Type B pancreatic cell (in vitro differentiated cells): Measurements from ENCODE around the gene CCDC127. TPM values are rescaled to one million over a fixed set of nuclear protein-coding genes. Genes with fewer than 3 reads are reported as not detected.

Experiments used
- DNase-seq: peaks from one replicate; pipeline ENCODE4 v3.0.0; 2021; ENCODE audit warnings: mixed read lengths; ENCODE audit not compliant: unreplicated experiment; ENCODE audit errors: extremely low spot score
- H3K27ac Mint-ChIP-seq: 2 replicates; pipeline ENCODE4 v1.8.0; 2021; ENCODE audit warnings: mild to moderate bottlenecking, mixed read lengths
- H3K27me3 Mint-ChIP-seq: 2 replicates; pipeline ENCODE4 v1.8.0; 2021; ENCODE audit warnings: mixed read lengths
- H3K36me3 Mint-ChIP-seq: 2 replicates; pipeline ENCODE4 v1.8.0; 2021; ENCODE audit warnings: mixed read lengths
- H3K4me1 Mint-ChIP-seq: one replicate; pipeline ENCODE4 v1.8.0; 2021; ENCODE audit warnings: mixed read lengths; ENCODE audit not compliant: unreplicated experiment
- H3K4me3 Mint-ChIP-seq: 2 replicates; pipeline ENCODE4 v1.8.0; 2021; ENCODE audit warnings: mild to moderate bottlenecking, mixed read lengths
- H3K9me3 Mint-ChIP-seq: 2 replicates; pipeline ENCODE4 v1.8.0; 2021; ENCODE audit warnings: mixed read lengths
- CTCF ChIP-seq: fragments of 200-600 bp; sonication (generic); conservative IDR thresholded peaks from 2 replicates; pipeline ENCODE4 v1.5.0; 2021; ENCODE audit warnings: antibody characterized with exemption, mild to moderate bottlenecking
- total RNA-seq: library from RNA; stranded (reverse); gene quantifications from 2 replicates; pipeline ENCODE4 v1.2.1, GENCODE V29; 2021; ENCODE audit warnings: low replicate concordance

Gene CCDC127
- total RNA-seq, 1 donor from 2014 or later = 10.8 TPM

GRCh38 chr5:171801-172331, 46.1 kb downstream of the CCDC127 start:
- Mint-ChIP-seq H3K4me1 (peaks cover 9% of the 10 kb centered on the region), H3K27ac (no peak overlapping the region), H3K36me3 (peaks cover 6% of the 10 kb centered on the region), H3K9me3 (no peaks in the 10 kb centered on the region), H3K4me3 (no peak overlapping the region), H3K27me3 (no peaks in the 10 kb centered on the region)
- no peak for DNase-seq
- TF ChIP-seq CTCF = no peak

- Mint-ChIP-seq H3K27ac (no peak overlapping the region), H3K4me1 (peaks cover 9% of the 10 kb centered on the region), H3K36me3 (peaks cover 6% of the 10 kb centered on the region), H3K4me3 (no peak overlapping the region), H3K27me3 (no peaks in the 10 kb centered on the region), H3K9me3 (no peaks in the 10 kb centered on the region)
- TF ChIP-seq CTCF = no peak
- no peak for DNase-seq
Measured at GRCh38 chr5:170971-171800, 46.8 kb downstream of the CCDC127 start.

DNA sequence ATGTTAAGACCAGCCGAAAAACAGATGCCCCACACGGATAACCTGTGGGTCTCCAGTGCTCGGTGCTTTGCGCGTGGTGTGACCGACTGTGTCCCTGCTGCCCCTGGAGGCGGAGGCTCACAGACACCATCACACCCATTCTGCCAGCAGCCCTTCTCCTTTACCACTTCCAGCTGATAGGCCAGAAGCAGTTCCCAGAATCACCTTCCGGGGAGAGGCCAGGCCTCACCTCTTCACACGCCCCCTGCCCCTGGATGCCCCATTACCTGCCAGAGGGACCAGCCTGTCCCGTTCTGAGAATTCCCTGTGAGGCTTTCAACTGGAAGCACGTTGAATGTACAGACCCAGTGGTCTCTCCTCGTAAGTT, 48.2 kb downstream of the CCDC127 start:
- H3K9me3 Mint-ChIP-seq = no peaks in the 10 kb centered on the region
- H3K4me3 Mint-ChIP-seq = no peak overlapping the region
- H3K27me3 Mint-ChIP-seq = no peaks in the 10 kb centered on the region
- DNase-seq = no peak
- H3K27ac Mint-ChIP-seq = no peak overlapping the region
- peaks cover 6% of the 10 kb centered on the region for H3K36me3 Mint-ChIP-seq
- no peak for TF ChIP-seq CTCF
- H3K4me1 Mint-ChIP-seq = peaks cover 9% of the 10 kb centered on the region

DNA sequence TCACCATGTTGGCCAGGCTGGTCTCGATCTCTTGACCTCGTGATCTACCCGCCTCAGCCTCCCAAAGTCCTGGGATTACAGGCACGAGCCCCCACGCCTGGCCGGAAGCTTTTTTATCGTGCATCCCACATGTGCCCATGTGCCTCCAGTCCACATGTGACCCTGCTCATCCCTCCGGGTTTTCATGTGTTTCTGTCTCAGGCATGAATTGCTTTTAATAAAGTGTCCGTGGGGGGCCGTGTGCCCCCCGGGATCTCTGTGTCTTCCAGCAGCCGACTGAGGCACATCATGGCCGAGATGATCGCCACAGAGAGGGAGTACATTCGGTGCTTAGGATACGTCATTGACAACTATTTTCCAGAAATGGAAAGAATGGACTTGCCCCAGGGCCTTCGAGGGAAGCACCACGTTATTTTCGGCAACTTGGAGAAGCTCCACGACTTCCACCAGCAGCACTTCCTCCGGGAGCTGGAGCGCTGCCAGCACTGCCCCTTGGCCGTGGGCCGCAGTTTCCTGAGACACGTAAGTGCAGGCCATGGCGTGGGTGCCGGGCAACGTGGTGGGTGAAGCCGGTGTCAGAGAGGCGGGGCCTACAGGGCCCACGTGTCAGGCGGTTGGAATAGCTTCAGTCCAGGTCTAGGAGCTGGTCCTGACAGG, 48.8 kb downstream of the CCDC127 start:
- peaks cover 9% of the 10 kb centered on the region for H3K4me1 Mint-ChIP-seq
- no peaks in the 10 kb centered on the region for H3K9me3 Mint-ChIP-seq
- no peak overlapping the region for H3K27ac Mint-ChIP-seq
- no peak overlapping the region for H3K4me3 Mint-ChIP-seq
- peaks cover 8% of the 10 kb centered on the region for H3K36me3 Mint-ChIP-seq
- no peak for TF ChIP-seq CTCF
- no peak for DNase-seq
- H3K27me3 Mint-ChIP-seq = no peaks in the 10 kb centered on the region

DNA sequence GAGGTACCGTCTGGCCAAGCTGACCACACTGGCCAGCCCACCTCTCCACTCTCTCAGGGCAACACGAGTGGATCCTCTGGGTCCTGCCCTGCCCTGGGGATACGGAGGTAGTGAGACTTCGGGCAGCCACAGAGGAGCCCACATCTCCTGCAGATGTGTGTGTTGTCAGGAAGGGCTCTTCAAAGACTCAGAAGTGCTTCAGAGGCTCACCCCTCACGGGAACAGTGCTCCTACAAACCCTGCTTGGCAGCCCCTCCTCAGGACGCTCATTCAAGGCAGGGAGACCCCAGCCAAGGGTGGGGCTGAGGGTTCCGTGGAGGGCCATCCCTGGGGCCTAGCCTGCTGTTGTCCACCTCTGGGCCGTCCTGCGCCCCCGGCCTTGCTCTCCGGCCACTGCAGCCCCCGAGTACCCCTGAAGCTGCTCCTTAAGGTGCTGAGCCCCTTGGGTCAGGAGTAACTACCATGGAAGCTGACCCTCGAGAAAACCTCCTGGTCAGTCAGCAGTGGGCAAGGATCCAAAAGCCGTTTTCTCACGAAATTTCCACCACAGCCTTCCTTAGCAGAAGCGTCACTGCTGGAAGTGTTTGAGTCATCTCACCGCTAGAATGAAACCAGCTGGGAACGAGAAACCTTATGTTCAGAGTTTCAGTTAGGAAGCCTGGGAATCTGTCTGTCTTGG, 49.8 kb downstream of the CCDC127 start:
- Mint-ChIP-seq H3K27me3 (no peaks in the 10 kb centered on the region), H3K9me3 (no peaks in the 10 kb centered on the region), H3K4me1 (peaks cover 4% of the 10 kb centered on the region), H3K4me3 (no peak overlapping the region), H3K36me3 (peaks cover 10% of the 10 kb centered on the region), H3K27ac (no peak overlapping the region)
- DNase-seq = no peak
- TF ChIP-seq CTCF = no peak
